B cell (primary cell): ENCODE results near the gene GPR183. TPM values are rescaled to one million over a fixed set of nuclear protein-coding genes. Genes with fewer than 3 reads are reported as not detected.

ENCODE experiments used
- ATAC-seq: fragments of 200-7000 bp; cut with Tn5 transposase; one replicate; pipeline ENCODE4 v1.10.0; 2021; ENCODE audit warnings: low read depth, mild to moderate bottlenecking, moderate number of reproducible peaks, moderate library complexity
- CTCF ChIA-PET: fragments of 350-600 bp; sonication (Branson Sonifier 250); formaldehyde crosslinking; loops from one replicate; lab custom pipeline; 2021; ENCODE audit warnings: antibody characterized with exemption, inconsistent platforms; lab: Charles Lee
- POLR2A ChIA-PET: fragments of 350-600 bp; sonication (Branson Sonifier 250); formaldehyde crosslinking; loops from one replicate; lab custom pipeline; 2021; ENCODE audit warnings: antibody characterized with exemption; lab: Charles Lee
- DNase-seq: peaks from one replicate; pipeline ENCODE4 v3.0.0; 2013
- H2AFZ ChIP-seq: 2 replicates; pipeline ENCODE4 v1.6.1; 2012; ENCODE audit warnings: mild to moderate bottlenecking, low read depth, low read length; ENCODE audit not compliant: insufficient read depth, poor library complexity, severe bottlenecking
- H3K27ac ChIP-seq, 2 donors: 1 replicate in 1 of 2; 2 replicates in 1 of 2; pipeline ENCODE4 v1.5.1; 2012 to 2013; ENCODE audit warnings: low read length in 2 of 2, mild to moderate bottlenecking in 2 of 2, moderate library complexity in 1 of 2
- H3K27me3 ChIP-seq, 4 experiments: fragments of 200-600 bp in 1 of 4; sonication (generic) in 1 of 4; replicated peaks in 1 of 4; 1 replicate in 2 of 4; 2 replicates in 2 of 4; pipeline versions ENCODE4 v1.6.1 to v1.7.0; 2013 to 2016; ENCODE audit warnings: low read length in 3 of 4, mild to moderate bottlenecking in 2 of 4, mixed read lengths in 1 of 4, moderate library complexity in 1 of 4; ENCODE audit not compliant: insufficient read depth in 4 of 4, control insufficient read depth in 3 of 4; ENCODE audit errors: control extremely low read depth in 1 of 4
- H3K36me3 ChIP-seq, 2 experiments: replicated peaks in 1 of 2; 1 replicate in 1 of 2; 2 replicates in 1 of 2; pipeline versions ENCODE4 v1.6.1 to v1.7.1; 2013; ENCODE audit warnings: low read length in 1 of 2; ENCODE audit not compliant: insufficient read depth in 2 of 2, control insufficient read depth in 1 of 2; ENCODE audit errors: control extremely low read depth in 1 of 2, extremely low read depth in 1 of 2
- H3K4me1 ChIP-seq, 2 donors: fragments of 200-600 bp in 1 of 2; sonication (generic) in 1 of 2; 1 replicate in 1 of 2; 2 replicates in 1 of 2; pipeline versions ENCODE4 v1.5.1 to v1.6.1; 2013 to 2017; ENCODE audit warnings: low read length in 2 of 2; ENCODE audit not compliant: control insufficient read depth in 2 of 2, insufficient read depth in 2 of 2
- H3K4me2 ChIP-seq: replicated peaks from 2 replicates; pipeline ENCODE3; 2012; ENCODE audit warnings: mild to moderate bottlenecking, low read depth, low read length; ENCODE audit not compliant: poor library complexity, severe bottlenecking
- H3K4me3 ChIP-seq, 5 experiments: fragments of 200-600 bp in 1 of 5; sonication (generic) in 1 of 5; 1 replicate in 3 of 5; 2 replicates in 2 of 5; pipeline versions ENCODE4 v1.5.1 to v1.7.0; 2011 to 2016; ENCODE audit warnings: low read length in 4 of 5, mild to moderate bottlenecking in 4 of 5, low read depth in 2 of 5, control low read depth in 1 of 5, moderate library complexity in 1 of 5; ENCODE audit not compliant: insufficient read depth in 1 of 5; ENCODE audit errors: control extremely low read depth in 1 of 5, extremely low read depth in 1 of 5
- H3K79me2 ChIP-seq: fragments of 200-600 bp; sonication (generic); one replicate; pipeline ENCODE4 v1.6.0; 2016; ENCODE audit warnings: low read length; ENCODE audit not compliant: control insufficient read depth, insufficient read depth
- H3K9ac ChIP-seq: fragments of 200-600 bp; sonication (generic); 2 replicates; pipeline ENCODE4 v1.6.1; 2017; ENCODE audit warnings: mild to moderate bottlenecking, low read length, moderate library complexity
- H3K9me3 ChIP-seq, 3 donors: one replicate each; pipeline versions ENCODE4 v1.6.1 to v1.7.1; 2013; ENCODE audit warnings: low read length in 2 of 3; ENCODE audit not compliant: control insufficient read depth in 2 of 3, insufficient read depth in 1 of 3; ENCODE audit errors: control extremely low read depth in 1 of 3
- H4K20me1 ChIP-seq: 2 replicates; pipeline ENCODE4 v1.6.0; 2012; ENCODE audit warnings: mild to moderate bottlenecking, low read length; ENCODE audit not compliant: insufficient read depth, control insufficient read depth, poor library complexity, severe bottlenecking
- H3K27ac Mint-ChIP-seq: one replicate; pipeline ENCODE4 v1.8.0; 2021; ENCODE audit warnings: mixed read lengths
- H3K27me3 Mint-ChIP-seq: one replicate; pipeline ENCODE4 v1.8.0; 2021; ENCODE audit warnings: mixed read lengths
- H3K4me1 Mint-ChIP-seq: one replicate; pipeline ENCODE4 v1.8.0; 2021; ENCODE audit warnings: mixed read lengths
- H3K4me3 Mint-ChIP-seq: one replicate; pipeline ENCODE4 v1.8.0; 2021; ENCODE audit warnings: mixed read lengths
- H3K9me3 Mint-ChIP-seq: one replicate; pipeline ENCODE4 v1.8.0; 2022; ENCODE audit warnings: mixed read lengths; ENCODE audit not compliant: insufficient read depth
- CTCF ChIP-seq: fragments of 200-600 bp; IDR thresholded peaks from one replicate; pipeline ENCODE4 v1.8.0; 2022; ENCODE audit warnings: antibody characterized with exemption, mild to moderate bottlenecking
- EZH2 ChIP-seq: IDR thresholded peaks from 2 replicates; pipeline ENCODE4 v1.6.1; 2012; ENCODE audit warnings: borderline replicate concordance, low read depth, mild to moderate bottlenecking, moderate library complexity, low read length; ENCODE audit not compliant: insufficient read depth, poor library complexity, severe bottlenecking
- WGBS: methylation state at CpG from one replicate; pipeline ENCODE4 v1.1.5; 2013; ENCODE audit warnings: missing lambda C conversion rate; ENCODE audit not compliant: insufficient coverage; 5-methylcytosine and 5-hydroxymethylcytosine counted together
- intact Hi-C: fragments of 100-400 bp; cut with micrococcal nuclease; formaldehyde crosslinking; loops from one replicate; pipeline ENCODE4 v1.10.0; 2022
- polyA minus RNA-seq: library from RNA; depleted of rRNA, polyadenylated mRNA; stranded (reverse); fragments of >200 nt; gene quantifications from 2 replicates; pipeline ENCODE4 v1.2.3, GENCODE V29; 2012
- polyA plus RNA-seq: library from polyadenylated mRNA; depleted of rRNA; stranded (reverse); fragments of >200 nt; gene quantifications from 2 replicates; pipeline ENCODE4 v1.2.3, GENCODE V29; 2012
- total RNA-seq, 2 donors: library from RNA; stranded (reverse); fragments of 120-200 nt in 1 of 2; gene quantifications; 1 replicate in 1 of 2; 2 replicates in 1 of 2; pipeline versions ENCODE4 v1.2.3 to v1.2.4, GENCODE V29; 2013 to 2022

Gene GPR183, protein sequence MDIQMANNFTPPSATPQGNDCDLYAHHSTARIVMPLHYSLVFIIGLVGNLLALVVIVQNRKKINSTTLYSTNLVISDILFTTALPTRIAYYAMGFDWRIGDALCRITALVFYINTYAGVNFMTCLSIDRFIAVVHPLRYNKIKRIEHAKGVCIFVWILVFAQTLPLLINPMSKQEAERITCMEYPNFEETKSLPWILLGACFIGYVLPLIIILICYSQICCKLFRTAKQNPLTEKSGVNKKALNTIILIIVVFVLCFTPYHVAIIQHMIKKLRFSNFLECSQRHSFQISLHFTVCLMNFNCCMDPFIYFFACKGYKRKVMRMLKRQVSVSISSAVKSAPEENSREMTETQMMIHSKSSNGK
- total RNA-seq (240 and 256 TPM in 2 replicates), polyA plus RNA-seq (38.9 and 150 TPM in 2 replicates), polyA minus RNA-seq (123 and 164 TPM in 2 replicates)
- total RNA-seq (2013) = 149 TPM

- no peaks in the 10 kb centered on the region for H3K27me3 ChIP-seq
- H4K20me1 ChIP-seq = no peaks in the 10 kb centered on the region
- H3K36me3 ChIP-seq = peaks cover 0 to 28% of the 10 kb centered on the region in 2 experiments
- CTCF ChIA-PET = interaction anchor here (0.9 to 13.9 kb wide), 19 partner anchors 9 to 131 kb away, joined by 3 to 206 read pairs (median 5); no protein-coding TSS in a partner anchor
- intact Hi-C loops = loop anchor here (1.0 to 10.0 kb wide), 8 partner anchors 14 to 128 kb away; no protein-coding TSS in a partner anchor
- peak; percentile 86 for DNase-seq
- H3K4me2 ChIP-seq = peak within 1 kb of the TSS; percentile 68
- peaks cover 69% of the 10 kb centered on the region for H3K4me1 Mint-ChIP-seq
- H2AFZ ChIP-seq = no peak within 1 kb of the TSS
- WGBS = 0% methylated on average over 2 of the region's 4 CpGs
- peak within 1 kb of the TSS; percentile 80 for H3K9ac ChIP-seq
- H3K9me3 Mint-ChIP-seq = no peaks in the 10 kb centered on the region
- POLR2A ChIA-PET = interaction anchor here (0.7 to 2.7 kb wide), 7 partner anchors 11 to 130 kb away, joined by 3 to 34 read pairs (median 4); no protein-coding TSS in a partner anchor
- TF ChIP-seq CTCF = no peak
- no peak for TF ChIP-seq EZH2
- H3K4me3 ChIP-seq = peak within 1 kb of the TSS; percentile 45 to 97 (median 71)
- peak within 1 kb of the TSS; percentile 78 to 87 for H3K27ac ChIP-seq
- no peaks in the 10 kb centered on the region for H3K27me3 Mint-ChIP-seq
- H3K4me3 Mint-ChIP-seq = peak within 1 kb of the TSS; percentile 99
- H3K9me3 ChIP-seq = no peaks in the 10 kb centered on the region
- ATAC-seq = peak; percentile 89
- peaks cover 98% of the 10 kb centered on the region for H3K79me2 ChIP-seq
- peaks cover 51 to 61% of the 10 kb centered on the region in 2 donors for H3K4me1 ChIP-seq
- H3K27ac Mint-ChIP-seq = peak within 1 kb of the TSS; percentile 95
Measured at GRCh38 chr13:99307247-99307646, at the start of gene GPR183. Gene GPR183 (minus strand): TSS chr13:99307399. CDS start chr13:99296145, 11,254 bp downstream.
